ENCODE results near the gene MIGA2.

DNA sequence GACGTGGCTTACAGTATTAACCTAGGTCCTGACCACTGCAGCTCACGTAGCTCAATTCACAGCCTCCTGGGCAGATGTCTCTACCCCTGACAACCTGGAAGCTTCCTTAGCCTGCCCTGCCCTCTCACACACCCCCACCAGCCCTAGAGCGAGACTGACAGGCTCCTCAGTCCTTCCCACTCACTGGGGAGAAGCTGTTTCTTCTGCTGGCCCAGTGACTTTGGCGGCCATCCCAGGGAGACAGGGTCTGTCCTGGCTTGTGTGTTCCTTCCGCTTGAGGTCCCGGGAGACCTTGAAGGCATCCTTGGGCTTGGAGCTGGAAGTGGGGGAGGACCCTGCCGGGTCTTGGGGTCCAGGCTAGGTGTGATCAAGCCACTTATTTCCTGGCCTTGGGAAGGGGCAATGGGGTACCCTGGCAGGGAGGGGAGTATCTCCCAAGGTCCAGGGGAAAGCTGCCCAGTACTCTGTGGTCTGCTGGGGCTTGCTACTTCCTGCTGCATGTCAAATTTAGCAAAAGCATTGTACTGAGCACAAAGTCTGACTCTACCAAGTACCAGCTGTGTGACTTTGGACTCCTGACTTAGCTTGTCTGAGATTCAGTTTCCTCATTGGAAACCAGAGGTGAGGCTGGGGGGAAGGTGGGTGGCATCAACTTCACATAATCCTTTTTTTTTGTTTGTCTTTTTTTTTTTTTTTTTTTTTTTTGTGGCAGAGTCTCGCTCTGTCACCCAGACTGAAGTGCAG, 1.9 kb downstream of the MIGA2 start:
- TF ChIP-seq, protein P1, sequence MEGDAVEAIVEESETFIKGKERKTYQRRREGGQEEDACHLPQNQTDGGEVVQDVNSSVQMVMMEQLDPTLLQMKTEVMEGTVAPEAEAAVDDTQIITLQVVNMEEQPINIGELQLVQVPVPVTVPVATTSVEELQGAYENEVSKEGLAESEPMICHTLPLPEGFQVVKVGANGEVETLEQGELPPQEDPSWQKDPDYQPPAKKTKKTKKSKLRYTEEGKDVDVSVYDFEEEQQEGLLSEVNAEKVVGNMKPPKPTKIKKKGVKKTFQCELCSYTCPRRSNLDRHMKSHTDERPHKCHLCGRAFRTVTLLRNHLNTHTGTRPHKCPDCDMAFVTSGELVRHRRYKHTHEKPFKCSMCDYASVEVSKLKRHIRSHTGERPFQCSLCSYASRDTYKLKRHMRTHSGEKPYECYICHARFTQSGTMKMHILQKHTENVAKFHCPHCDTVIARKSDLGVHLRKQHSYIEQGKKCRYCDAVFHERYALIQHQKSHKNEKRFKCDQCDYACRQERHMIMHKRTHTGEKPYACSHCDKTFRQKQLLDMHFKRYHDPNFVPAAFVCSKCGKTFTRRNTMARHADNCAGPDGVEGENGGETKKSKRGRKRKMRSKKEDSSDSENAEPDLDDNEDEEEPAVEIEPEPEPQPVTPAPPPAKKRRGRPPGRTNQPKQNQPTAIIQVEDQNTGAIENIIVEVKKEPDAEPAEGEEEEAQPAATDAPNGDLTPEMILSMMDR (IDR thresholded peaks at IDR 0.05) = no peak
- TF ChIP-seq ZFX (IDR thresholded peaks at IDR 0.05; ENCODE audit: borderline replicate concordance) = no peak

All from 22Rv1 (cell line).